GM12891 (cell line): ENCODE results near the gene AKAP7.

Experiments used
- PAX5 ChIP-seq: IDR thresholded peaks from 2 replicates; pipeline ENCODE4 v1.6.1; 2011; ENCODE audit warnings: low read length, moderate library complexity, mild to moderate bottlenecking; ENCODE audit not compliant: insufficient read depth, severe bottlenecking
- POLR2A ChIP-seq: IDR thresholded peaks from 2 replicates; pipeline ENCODE4 v1.6.1; 2011; ENCODE audit warnings: low read depth, low read length, control low read depth
- POLR2AphosphoS5 ChIP-seq: IDR thresholded peaks from 2 replicates; pipeline ENCODE4 v1.6.1; 2011; ENCODE audit warnings: low read depth, low read length, control low read depth
- SPI1 ChIP-seq: IDR thresholded peaks from 2 replicates; pipeline ENCODE4 v1.6.1; 2011; ENCODE audit warnings: low read depth, low read length, control low read depth
- TAF1 ChIP-seq: IDR thresholded peaks from 2 replicates; pipeline ENCODE4 v1.6.1; 2011; ENCODE audit warnings: low read depth, low read length, control low read depth

DNA sequence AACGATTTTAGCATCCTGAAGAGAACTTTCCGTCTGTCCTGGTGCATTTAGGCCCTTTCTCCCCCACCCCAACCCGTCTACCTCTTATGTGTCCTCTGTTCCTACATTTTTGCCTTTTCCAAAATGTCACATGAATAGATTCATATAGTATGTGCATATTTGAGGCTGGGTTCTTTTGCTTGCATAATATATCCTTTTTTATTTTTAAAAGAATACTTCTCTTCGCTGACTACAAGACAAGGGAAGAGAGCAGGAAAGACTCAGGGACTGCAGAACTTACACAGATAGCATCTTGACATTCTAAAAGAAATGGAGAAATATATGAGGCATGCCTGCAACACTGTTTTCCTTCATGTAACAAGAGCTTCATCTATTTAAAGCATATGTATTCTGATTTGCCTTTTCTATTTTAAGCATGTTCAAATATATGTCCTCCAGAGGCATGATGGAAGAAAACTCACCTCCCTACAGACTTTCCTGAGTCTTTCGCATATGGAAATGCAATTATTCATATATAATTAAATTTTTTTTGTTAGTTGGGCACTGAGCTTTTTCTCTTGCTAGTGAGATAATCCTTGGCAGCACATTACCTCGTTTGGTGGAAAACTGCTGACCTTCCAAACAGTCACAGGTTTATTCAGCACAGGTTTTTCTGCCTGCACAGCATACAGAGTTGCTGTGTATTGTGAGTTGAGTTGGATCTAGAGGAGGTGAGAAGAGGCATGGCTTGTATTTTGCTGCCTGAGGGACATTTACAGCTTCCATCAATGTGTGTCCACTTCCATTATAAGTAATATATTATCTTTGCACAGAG lies 170.0 kb downstream of the AKAP7 start:
- TF ChIP-seq POLR2A: no peak
- no peak for TF ChIP-seq POLR2AphosphoS5
- TF ChIP-seq PAX5: no peak
- TF ChIP-seq TAF1: no peak
- no peak for TF ChIP-seq SPI1
